GM12878 (cell line): ENCODE data around the gene NOP53. TPM values are rescaled to one million over a fixed set of nuclear protein-coding genes. Genes with fewer than 3 reads are reported as not detected.
"Not testable (repeated sequence)": the region's sequence is repeated elsewhere in the genome, so short reads cannot be mapped to it uniquely, and the experiment has no call there.

Source experiments
- ATAC-seq: fragments of 200-7000 bp; cut with Tn5 transposase; 3 replicates; pipeline ENCODE4 v1.9.1; 2020; ENCODE audit warnings: mild to moderate bottlenecking, moderate library complexity
- BruUV-seq: library from RNA; stranded (reverse); fragments of 400-500 nt; replicated peaks from 2 replicates; lab custom pipeline; 2021; lab: Mats Ljungman, UMichigan
- CTCF ChIA-PET: fragments of 300-600 bp; sonication (Branson Sonifier 250); formaldehyde crosslinking; extraction: SDS; loops from one replicate; lab custom pipeline; 2021; ENCODE audit warnings: inconsistent platforms; lab: Yijun Ruan, JAX
- POLR2A ChIA-PET: fragments of 350-600 bp; formaldehyde crosslinking; extraction: SDS; loops from one replicate; lab custom pipeline; 2021; ENCODE audit warnings: inconsistent platforms; lab: Charles Lee
- RAD21 ChIA-PET: fragments of 300-600 bp; sonication (Branson Sonifier 250); formaldehyde crosslinking; loops from one replicate; lab custom pipeline; 2023; ENCODE audit warnings: antibody characterized with exemption; ENCODE audit not compliant: unreplicated experiment; lab: Charles Lee
- SMC1A ChIA-PET: fragments of 300-600 bp; sonication (Branson Sonifier 250); formaldehyde crosslinking; loops from one replicate; lab custom pipeline; 2023; ENCODE audit not compliant: unreplicated experiment, uncharacterized antibody; lab: Charles Lee
- DNase-seq: peaks from one replicate; pipeline ENCODE4 v3.0.0-alpha.2; 2011; ENCODE audit warnings: low read depth, low spot score
- FAIRE-seq: peaks from 3 replicates; lab custom pipeline; 2011; peaks lifted over from hg19 to GRCh38; lab: Jason Lieb, UNC
- H2AFZ ChIP-seq: 2 replicates; pipeline ENCODE4 v1.6.0; 2011; ENCODE audit warnings: low read depth, low read length, control low read depth; ENCODE audit not compliant: control insufficient read depth
- H3K27ac ChIP-seq: 2 replicates; pipeline ENCODE4 v1.5.1; 2011; ENCODE audit warnings: control low read depth; ENCODE audit not compliant: control insufficient read depth, insufficient read depth
- H3K27me3 ChIP-seq, 2 experiments: replicated peaks in 1 of 2; 2 replicates each; pipeline versions ENCODE4 v1.6.0 to v1.6.1; 2011; ENCODE audit warnings: low read length in 1 of 2; ENCODE audit not compliant: control insufficient read depth in 2 of 2, insufficient read depth in 2 of 2
- H3K36me3 ChIP-seq, 2 experiments: 2 replicates each; pipeline ENCODE4 v1.5.1; 2011; ENCODE audit warnings: low read length in 1 of 2; ENCODE audit not compliant: control insufficient read depth in 2 of 2, insufficient read depth in 2 of 2
- H3K4me1 ChIP-seq: 2 replicates; pipeline ENCODE4 v1.6.1; 2011; ENCODE audit warnings: mild to moderate bottlenecking, low read length, moderate library complexity, mixed read lengths; ENCODE audit not compliant: control insufficient read depth, insufficient read depth
- H3K4me2 ChIP-seq: 2 replicates; pipeline ENCODE4 v1.6.0; 2011; ENCODE audit warnings: control low read depth; ENCODE audit not compliant: control insufficient read depth, insufficient read depth
- H3K4me3 ChIP-seq: fragments of 200-600 bp; sonication (generic); 2 replicates; pipeline ENCODE4 v1.5.1; 2016
- H3K79me2 ChIP-seq: 2 replicates; pipeline ENCODE4 v1.6.0; 2011; ENCODE audit warnings: low read length; ENCODE audit not compliant: control insufficient read depth, insufficient read depth
- H3K9ac ChIP-seq: 2 replicates; pipeline ENCODE4 v1.8.0; 2011; ENCODE audit warnings: low read length, control low read depth, mixed read lengths; ENCODE audit not compliant: control insufficient read depth, insufficient read depth
- H3K9me3 ChIP-seq: replicated peaks from 3 replicates; pipeline ENCODE4 v1.5.1; 2011; ENCODE audit warnings: mild to moderate bottlenecking, low read length; ENCODE audit not compliant: control insufficient read depth, insufficient read depth
- H4K20me1 ChIP-seq: 2 replicates; pipeline ENCODE4 v1.6.0; 2011; ENCODE audit not compliant: control insufficient read depth, insufficient read depth
- E2F4 ChIP-seq: IDR thresholded peaks from 2 replicates; pipeline ENCODE4 v1.6.1; 2012; ENCODE audit warnings: low read depth, low read length, improper control_type of control experiment
- HCFC1 ChIP-seq: fragments of 150-350 bp; IDR thresholded peaks from 2 replicates; pipeline ENCODE4 v1.6.1; 2014; ENCODE audit warnings: low read length
- PML ChIP-seq: IDR thresholded peaks from 2 replicates; pipeline ENCODE4 v1.6.1; 2012; ENCODE audit warnings: low read length, inconsistent platforms
- RB1 ChIP-seq: fragments of 450-650 bp; formaldehyde crosslinking; IDR thresholded peaks from 2 replicates; pipeline ENCODE4 v1.6.1; 2017; ENCODE audit warnings: mild to moderate bottlenecking, borderline replicate concordance
- RELB ChIP-seq: fragments of 450-650 bp; IDR thresholded peaks from 2 replicates; pipeline ENCODE4 v1.6.1; 2017; ENCODE audit warnings: low read depth, mild to moderate bottlenecking, moderate library complexity
- SMAD5 ChIP-seq: IDR thresholded peaks from 2 replicates; pipeline ENCODE4 v1.6.1; 2016; ENCODE audit warnings: antibody characterized with exemption, low read depth
- TCF12 ChIP-seq: IDR thresholded peaks from 2 replicates; pipeline ENCODE4 v1.6.1; 2011; ENCODE audit warnings: low read depth, mild to moderate bottlenecking, low read length
- TCF7 ChIP-seq: IDR thresholded peaks from 2 replicates; pipeline ENCODE4 v1.6.1; 2014; ENCODE audit warnings: antibody characterized with exemption, borderline replicate concordance
- WGBS: methylation state at CpG from one replicate; pipeline ENCODE4 v1.1.6; 2016; ENCODE audit warnings: low lambda C conversion rate; ENCODE audit not compliant: insufficient replicate concordance, insufficient coverage; ENCODE audit errors: missing lambda C conversion rate; 5-methylcytosine and 5-hydroxymethylcytosine counted together
- in situ Hi-C: fragments of 300-500 bp; cut with MboI; formaldehyde crosslinking; loops from 9 replicates; pipeline ENCODE4 v1.14.3; 2018; ENCODE audit warnings: mixed read lengths
- intact Hi-C: fragments of 100-400 bp; cut with micrococcal nuclease; formaldehyde crosslinking; loops from one replicate; pipeline ENCODE4 v1.14.2; 2022; ENCODE audit not compliant: unreplicated experiment
- polyA plus RNA-seq, 11 experiments: library from polyadenylated mRNA; depleted of rRNA in 4 of 11; unstranded in 6 of 11; stranded (reverse) in 5 of 11; fragments of >200 nt; fragmentation: Nextera tagmentation in 4 of 11; fragmentation: Illumina TruSeq in 1 of 11; extraction: Ambion mirVana in 4 of 11; extraction: Trizol in 1 of 11; gene quantifications; 1 replicate in 1 of 11; 2 replicates in 10 of 11; pipeline versions ENCODE4 v1.2.1 to v1.2.3, GENCODE V29; 2011 to 2016; ENCODE audit warnings: inconsistent platforms in 2 of 11, missing spikeins in 2 of 11, low read depth in 1 of 11
- total RNA-seq, 4 experiments: library from RNA; depleted of rRNA in 3 of 4; stranded (reverse); fragments of >200 nt in 3 of 4; fragmentation: Illumina TruSeq in 1 of 4; extraction: Trizol in 1 of 4; gene quantifications; 2 replicates each; pipeline versions ENCODE4 v1.2.1 to v1.2.3, GENCODE V29; 2013 to 2021
- TF ChIP-seq, protein P1 (sequence below), 3 experiments: IDR thresholded peaks in 2 of 3; conservative IDR thresholded peaks in 1 of 3; 2 replicates each; pipeline ENCODE4 v1.5.1; 2011; ENCODE audit warnings: low read depth in 3 of 3, low read length in 3 of 3, mild to moderate bottlenecking in 3 of 3, control low read depth in 2 of 3, moderate library complexity in 2 of 3, inconsistent platforms in 1 of 3, mixed read lengths in 1 of 3; ENCODE audit not compliant: control insufficient read depth in 2 of 3, insufficient read depth in 1 of 3; ENCODE audit errors: extremely low read depth in 1 of 3
- TF ChIP-seq, protein P2 (sequence below): IDR thresholded peaks from 2 replicates; pipeline ENCODE4 v1.6.1; 2011; ENCODE audit warnings: low read depth, mild to moderate bottlenecking, low read length, moderate library complexity, borderline replicate concordance; ENCODE audit errors: extremely low read depth

The NOP53 gene
- total and polyA plus RNA-seq, 10 of the 15 experiments (the other 5 are each of a cell fraction or from before 2014, with no cell fraction given) = 6.0 to 386 (median 167) TPM

GRCh38 chr19:47776568-47776967 lies 31.2 kb downstream of the NOP53 start (continued):
- TF ChIP-seq, protein P1, sequence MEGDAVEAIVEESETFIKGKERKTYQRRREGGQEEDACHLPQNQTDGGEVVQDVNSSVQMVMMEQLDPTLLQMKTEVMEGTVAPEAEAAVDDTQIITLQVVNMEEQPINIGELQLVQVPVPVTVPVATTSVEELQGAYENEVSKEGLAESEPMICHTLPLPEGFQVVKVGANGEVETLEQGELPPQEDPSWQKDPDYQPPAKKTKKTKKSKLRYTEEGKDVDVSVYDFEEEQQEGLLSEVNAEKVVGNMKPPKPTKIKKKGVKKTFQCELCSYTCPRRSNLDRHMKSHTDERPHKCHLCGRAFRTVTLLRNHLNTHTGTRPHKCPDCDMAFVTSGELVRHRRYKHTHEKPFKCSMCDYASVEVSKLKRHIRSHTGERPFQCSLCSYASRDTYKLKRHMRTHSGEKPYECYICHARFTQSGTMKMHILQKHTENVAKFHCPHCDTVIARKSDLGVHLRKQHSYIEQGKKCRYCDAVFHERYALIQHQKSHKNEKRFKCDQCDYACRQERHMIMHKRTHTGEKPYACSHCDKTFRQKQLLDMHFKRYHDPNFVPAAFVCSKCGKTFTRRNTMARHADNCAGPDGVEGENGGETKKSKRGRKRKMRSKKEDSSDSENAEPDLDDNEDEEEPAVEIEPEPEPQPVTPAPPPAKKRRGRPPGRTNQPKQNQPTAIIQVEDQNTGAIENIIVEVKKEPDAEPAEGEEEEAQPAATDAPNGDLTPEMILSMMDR (IDR thresholded peaks at IDR 0.05 in 2 of 3, conservative IDR thresholded peaks at IDR 0.05 in 1 of 3; ENCODE audit: control insufficient read depth in 2 of 3, extremely low read depth in 1 of 3, insufficient read depth in 1 of 3, low read depth in 3 of 3, low read length in 3 of 3) = no peak
- TF ChIP-seq TCF7 (no peak), HCFC1 (no peak), TCF12 (no peak), RB1 (no peak), E2F4 (no peak), SMAD5 (no peak), PML (no peak), RELB (no peak)
- TF ChIP-seq, protein P2, sequence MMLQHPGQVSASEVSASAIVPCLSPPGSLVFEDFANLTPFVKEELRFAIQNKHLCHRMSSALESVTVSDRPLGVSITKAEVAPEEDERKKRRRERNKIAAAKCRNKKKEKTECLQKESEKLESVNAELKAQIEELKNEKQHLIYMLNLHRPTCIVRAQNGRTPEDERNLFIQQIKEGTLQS = no peak

DNA sequence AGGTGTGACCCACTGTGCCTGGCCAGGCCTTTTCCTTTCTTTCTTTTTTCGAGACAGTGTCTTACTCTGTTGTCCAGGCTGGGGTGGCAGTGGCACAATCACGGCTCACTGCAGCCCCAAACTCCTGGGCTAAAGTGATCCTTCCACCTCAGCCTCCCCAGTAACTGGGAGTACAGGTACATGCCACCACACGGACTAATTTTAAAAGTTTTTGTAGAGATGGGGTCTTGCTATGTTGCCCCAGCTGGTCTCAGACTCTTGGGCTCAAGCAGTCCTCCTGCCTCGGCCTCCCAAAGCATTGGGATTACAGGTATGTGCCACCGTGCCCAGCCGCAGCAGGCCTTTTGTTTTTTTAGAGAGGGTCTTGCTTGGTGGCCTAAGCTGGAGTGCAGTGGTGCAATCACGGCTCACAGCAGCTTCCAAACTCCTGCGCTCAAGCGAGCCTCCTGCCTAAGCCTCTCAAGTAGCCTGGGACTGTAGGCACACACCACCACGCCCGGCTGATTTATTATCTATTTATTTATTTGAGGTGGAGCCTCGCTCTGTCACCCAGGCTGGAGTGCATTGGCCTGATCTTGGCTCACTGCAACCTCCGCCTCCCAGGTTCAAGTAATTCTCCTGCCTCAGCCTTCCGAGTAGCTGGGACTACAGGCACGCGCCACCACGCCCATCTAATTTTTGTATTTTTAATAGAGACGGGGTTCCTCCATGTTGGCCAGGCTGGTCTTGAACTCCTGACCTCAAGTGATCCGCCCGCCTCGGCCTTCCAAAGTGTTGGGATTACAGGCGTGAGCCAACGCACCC lies 32.1 kb downstream of the NOP53 start:
- ATAC-seq, intact Hi-C loops, H3K4me1 ChIP-seq, H3K27me3 ChIP-seq, H3K27ac ChIP-seq, DNase-seq, in situ Hi-C loops, SMC1A ChIA-PET, H3K36me3 ChIP-seq, H4K20me1 ChIP-seq, H3K9me3 ChIP-seq, FAIRE-seq, POLR2A ChIA-PET, H2AFZ ChIP-seq, RAD21 ChIA-PET: not testable (repeated sequence)
- peak overlapping the region; percentile 94 for H3K4me3 ChIP-seq
- H3K4me2 ChIP-seq = peak overlapping the region; percentile 91
- WGBS = 79% methylated on average over 23 of the region's 23 CpGs
- TSS peak; percentile 71 for BruUV-seq
- peak overlapping the region; percentile 73; the same call in 1 of the 2 replicates for H3K9ac ChIP-seq
- CTCF ChIA-PET = interaction anchor here (0.6 kb wide), 1 partner anchor 493 kb away, joined by 3 read pairs; no protein-coding TSS in a partner anchor
- peaks cover 18% of the 10 kb centered on the region for H3K79me2 ChIP-seq
